ENCODE results near the gene KRTAP9-3. TPM values are rescaled to one million over a fixed set of nuclear protein-coding genes. Genes with fewer than 3 reads are reported as not detected.
"Not testable (repeated sequence)": the region's sequence is repeated elsewhere in the genome, so short reads cannot be mapped to it uniquely, and the experiment has no call there.

The KRTAP9-3 gene
- total and polyA plus RNA-seq, 7 donors, result not detected

DNA sequence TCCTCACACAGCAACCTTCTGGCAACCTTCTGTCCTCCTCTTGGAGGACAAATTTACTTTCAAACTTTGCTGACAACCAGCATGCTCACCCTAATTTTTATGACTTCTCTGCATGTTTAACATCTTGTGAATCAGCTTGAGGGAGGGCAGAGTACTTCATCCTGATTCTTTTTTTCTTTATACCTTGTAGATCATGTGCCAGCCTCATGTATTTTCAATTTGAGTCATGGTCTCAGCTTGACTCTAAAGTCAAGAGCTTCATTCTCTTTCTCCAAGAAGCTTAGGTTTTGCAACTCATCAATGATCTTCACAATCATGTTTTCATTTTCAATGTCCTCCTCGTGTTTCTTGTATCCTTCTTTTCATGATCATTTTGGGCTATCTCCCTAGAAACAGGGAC is 39.6 kb downstream of the KRTAP9-3 start:
- Histone ChIP-seq H3K27me3 (peaks cover 0 to 6% (median 0%) of the 10 kb centered on the region in 3 donors), H3K27ac (no peak overlapping the region), H3K4me1 (no peaks in the 10 kb centered on the region), H3K36me3 (no peaks in the 10 kb centered on the region), H3K4me3 (no peak overlapping the region), H3K9me3 (no peaks in the 10 kb centered on the region)
- TF ChIP-seq POLR2AphosphoS5 (IDR thresholded peaks at IDR 0.05), result no peak
- no peak for TF ChIP-seq POLR2A (IDR thresholded peaks at IDR 0.05)
- TF ChIP-seq, protein P1, sequence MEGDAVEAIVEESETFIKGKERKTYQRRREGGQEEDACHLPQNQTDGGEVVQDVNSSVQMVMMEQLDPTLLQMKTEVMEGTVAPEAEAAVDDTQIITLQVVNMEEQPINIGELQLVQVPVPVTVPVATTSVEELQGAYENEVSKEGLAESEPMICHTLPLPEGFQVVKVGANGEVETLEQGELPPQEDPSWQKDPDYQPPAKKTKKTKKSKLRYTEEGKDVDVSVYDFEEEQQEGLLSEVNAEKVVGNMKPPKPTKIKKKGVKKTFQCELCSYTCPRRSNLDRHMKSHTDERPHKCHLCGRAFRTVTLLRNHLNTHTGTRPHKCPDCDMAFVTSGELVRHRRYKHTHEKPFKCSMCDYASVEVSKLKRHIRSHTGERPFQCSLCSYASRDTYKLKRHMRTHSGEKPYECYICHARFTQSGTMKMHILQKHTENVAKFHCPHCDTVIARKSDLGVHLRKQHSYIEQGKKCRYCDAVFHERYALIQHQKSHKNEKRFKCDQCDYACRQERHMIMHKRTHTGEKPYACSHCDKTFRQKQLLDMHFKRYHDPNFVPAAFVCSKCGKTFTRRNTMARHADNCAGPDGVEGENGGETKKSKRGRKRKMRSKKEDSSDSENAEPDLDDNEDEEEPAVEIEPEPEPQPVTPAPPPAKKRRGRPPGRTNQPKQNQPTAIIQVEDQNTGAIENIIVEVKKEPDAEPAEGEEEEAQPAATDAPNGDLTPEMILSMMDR (IDR thresholded peaks at IDR 0.05), result no peak
- no peak for TF ChIP-seq EP300 (IDR thresholded peaks at IDR 0.05)
- DNase-seq, result no peak
- intact Hi-C loops (cut with DNase I), result no loop called here
- WGBS, 2 donors, result 67% methylated on average over 1 of the region's 1 CpG; no CpG with 5 or more reads in 1 of the 2 donors

DNA sequence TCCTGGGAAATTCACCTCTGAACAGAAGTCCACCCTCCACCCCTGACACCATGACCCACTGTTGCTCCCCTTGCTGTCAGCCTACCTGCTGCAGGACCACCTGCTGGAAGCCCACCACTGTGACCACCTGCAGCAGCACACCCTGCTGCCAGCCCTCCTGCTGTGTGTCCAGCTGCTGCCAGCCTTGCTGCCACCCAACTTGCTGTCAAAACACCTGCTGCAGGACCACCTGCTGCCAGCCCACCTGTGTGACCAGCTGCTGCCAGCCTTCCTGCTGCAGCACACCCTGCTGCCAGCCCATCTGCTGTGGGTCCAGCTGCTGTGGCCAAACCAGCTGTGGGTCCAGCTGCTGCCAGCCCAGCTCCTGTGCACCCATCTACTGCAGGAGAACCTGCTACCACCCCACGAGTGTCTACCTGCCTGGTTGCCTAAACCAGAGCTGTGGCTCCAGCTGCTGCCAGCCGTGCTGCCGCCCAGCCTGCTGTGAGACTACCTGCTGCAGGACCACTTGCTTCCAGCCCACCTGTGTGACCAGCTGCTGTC is 43.5 kb downstream of the KRTAP9-3 start, which contains the start of gene KRTAP9-7:
TSS of gene KRTAP9-7 (plus strand) at position 51 of the 543 bp plus-strand sequence. CDS start at position 51, 0 bp downstream.
- H3K4me1 ChIP-seq, H3K27me3 ChIP-seq, H3K36me3 ChIP-seq, H3K27ac ChIP-seq, H3K9me3 ChIP-seq, DNase-seq, H3K4me3 ChIP-seq: not testable (repeated sequence)
- WGBS, 2 donors, result 48 to 86% methylated on average over 3 of the region's 3 CpGs
- intact Hi-C loops (cut with DNase I), result loop anchor here (1.0 kb wide), 1 partner anchor 11 kb away; no protein-coding TSS in a partner anchor

DNA sequence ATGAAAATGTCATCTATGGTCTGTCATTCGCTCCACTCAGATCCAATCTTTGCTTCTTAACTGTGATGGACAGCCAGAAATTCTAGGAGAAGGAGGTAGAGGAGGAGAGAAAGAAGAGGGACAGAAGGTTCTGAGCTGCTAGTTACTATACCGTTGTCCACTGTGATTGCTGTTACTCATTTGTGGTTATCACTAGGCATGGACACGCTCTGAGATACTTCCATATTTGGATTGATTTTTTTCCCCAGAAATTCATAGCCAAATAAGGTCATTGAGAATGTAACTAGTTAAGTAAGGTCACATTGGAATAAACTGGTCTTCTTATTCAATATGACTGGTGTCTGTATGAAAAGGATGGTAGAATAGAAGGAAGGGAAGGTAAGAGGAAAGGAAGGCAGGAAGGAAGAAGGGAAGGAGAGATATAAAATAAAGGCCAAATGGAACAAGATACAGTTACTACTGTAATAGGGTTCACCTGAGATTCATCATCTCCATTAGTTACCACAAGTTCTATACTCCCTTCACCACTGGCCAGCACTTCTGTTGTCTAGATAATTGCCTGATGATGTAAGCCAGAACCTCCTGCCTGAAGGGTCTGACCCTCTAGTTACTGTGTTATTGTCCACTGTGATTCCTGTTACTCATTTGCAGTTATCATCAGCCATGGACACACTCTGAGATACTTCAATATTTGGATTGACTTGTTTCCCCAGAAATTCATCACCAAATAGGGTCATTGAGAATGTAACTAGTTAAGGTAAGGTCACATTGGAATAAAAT is 46.1 kb downstream of the KRTAP9-3 start:
- intact Hi-C loops (cut with DNase I), result no loop called here
- Histone ChIP-seq H3K27me3 (peaks cover 0 to 6% (median 0%) of the 10 kb centered on the region in 3 donors), H3K36me3 (no peaks in the 10 kb centered on the region), H3K4me1 (no peaks in the 10 kb centered on the region), H3K4me3 (no peak overlapping the region), H3K27ac (no peak overlapping the region), H3K9me3 (no peaks in the 10 kb centered on the region)
- TF ChIP-seq EP300 (IDR thresholded peaks at IDR 0.05) (no peak), POLR2A (IDR thresholded peaks at IDR 0.05) (no peak), POLR2AphosphoS5 (IDR thresholded peaks at IDR 0.05) (no peak)
- TF ChIP-seq, protein P1 (IDR thresholded peaks at IDR 0.05), result no peak
- WGBS, 2 donors, result 93 to 94% methylated on average over 3 of the region's 3 CpGs
- DNase-seq, result no peak

Small RNAs within 50 kb of the gene (small RNA-seq; reads per million reads assigned to genes)
- gene KRTAP4-17P (0 reads per million in 3 donors), gene KRTAP9-10P (0 reads per million in 3 donors)

Other genes with a start within 250 kb of the KRTAP9-3 start
Only the 30 nearest of the 42 such genes appear.
- not detected for gene KRTAP2-1, start 185.1 kb upstream of the KRTAP9-3 start, total RNA-seq
- not detected for gene KRTAP2-1, start 185.1 kb upstream of the KRTAP9-3 start, polyA plus RNA-seq
- not detected for gene KRTAP2-2, start 177.2 kb upstream of the KRTAP9-3 start, total RNA-seq
- not detected for gene KRTAP2-2, start 177.2 kb upstream of the KRTAP9-3 start, polyA plus RNA-seq
- not detected for gene KRTAP2-3, start 172.3 kb upstream of the KRTAP9-3 start, total RNA-seq
- gene KRTAP2-3, start 172.3 kb upstream of the KRTAP9-3 start, polyA plus RNA-seq, result not detected
- not detected for gene KRTAP2-4, start 166.6 kb upstream of the KRTAP9-3 start, total RNA-seq
- gene KRTAP2-4, start 166.6 kb upstream of the KRTAP9-3 start, polyA plus RNA-seq, result not detected
- not detected for gene KRTAP4-7, start 148.3 kb upstream of the KRTAP9-3 start, total RNA-seq
- gene KRTAP4-7, start 148.3 kb upstream of the KRTAP9-3 start, polyA plus RNA-seq, result not detected
- gene KRTAP4-8, start 134.3 kb upstream of the KRTAP9-3 start, total RNA-seq, result not detected
- not detected for gene KRTAP4-8, start 134.3 kb upstream of the KRTAP9-3 start, polyA plus RNA-seq
- gene KRTAP4-16, start 130.2 kb upstream of the KRTAP9-3 start, total RNA-seq, result not detected
- not detected for gene KRTAP4-16, start 130.2 kb upstream of the KRTAP9-3 start, polyA plus RNA-seq
- not detected for gene KRTAP4-9, start 127.1 kb upstream of the KRTAP9-3 start, total RNA-seq
- gene KRTAP4-9, start 127.1 kb upstream of the KRTAP9-3 start, polyA plus RNA-seq, result not detected
- not detected for gene KRTAP4-11, start 114.1 kb upstream of the KRTAP9-3 start, total RNA-seq
- not detected for gene KRTAP4-11, start 114.1 kb upstream of the KRTAP9-3 start, polyA plus RNA-seq
- gene KRTAP4-12, start 108.3 kb upstream of the KRTAP9-3 start, total RNA-seq, result not detected
- not detected for gene KRTAP4-12, start 108.3 kb upstream of the KRTAP9-3 start, polyA plus RNA-seq
- gene KRTAP4-6, start 91.9 kb upstream of the KRTAP9-3 start, total RNA-seq, result not detected
- not detected for gene KRTAP4-6, start 91.9 kb upstream of the KRTAP9-3 start, polyA plus RNA-seq
- gene KRTAP4-5, start 82.6 kb upstream of the KRTAP9-3 start, total RNA-seq, result not detected
- not detected for gene KRTAP4-5, start 82.6 kb upstream of the KRTAP9-3 start, polyA plus RNA-seq
- not detected for gene KRTAP4-4, start 71.7 kb upstream of the KRTAP9-3 start, total RNA-seq
- not detected for gene KRTAP4-4, start 71.7 kb upstream of the KRTAP9-3 start, polyA plus RNA-seq
- not detected for gene KRTAP4-3, start 64.2 kb upstream of the KRTAP9-3 start, total RNA-seq
- not detected for gene KRTAP4-3, start 64.2 kb upstream of the KRTAP9-3 start, polyA plus RNA-seq
- gene KRTAP4-2, start 54.2 kb upstream of the KRTAP9-3 start, total RNA-seq, result not detected
- gene KRTAP4-2, start 54.2 kb upstream of the KRTAP9-3 start, polyA plus RNA-seq, result not detected
- not detected for gene KRTAP4-1, start 47.5 kb upstream of the KRTAP9-3 start, total RNA-seq
- gene KRTAP4-1, start 47.5 kb upstream of the KRTAP9-3 start, polyA plus RNA-seq, result 1 to 10 TPM in 1 of 3 donors, not detected in 2; 1.4 TPM
- not detected for gene KRTAP9-1, start 42.6 kb upstream of the KRTAP9-3 start, total RNA-seq
- gene KRTAP9-1, start 42.6 kb upstream of the KRTAP9-3 start, polyA plus RNA-seq, result not detected
- gene KRTAP9-2, start 5.8 kb upstream of the KRTAP9-3 start, total RNA-seq, result not detected
- not detected for gene KRTAP9-2, start 5.8 kb upstream of the KRTAP9-3 start, polyA plus RNA-seq
- not detected for gene KRTAP9-8, start 5.5 kb downstream of the KRTAP9-3 start, total RNA-seq
- not detected for gene KRTAP9-8, start 5.5 kb downstream of the KRTAP9-3 start, polyA plus RNA-seq
- not detected for gene KRTAP9-4, start 17.2 kb downstream of the KRTAP9-3 start, total RNA-seq
- gene KRTAP9-4, start 17.2 kb downstream of the KRTAP9-3 start, polyA plus RNA-seq, result not detected
- not detected for gene KRTAP9-9, start 22.9 kb downstream of the KRTAP9-3 start, total RNA-seq
- gene KRTAP9-9, start 22.9 kb downstream of the KRTAP9-3 start, polyA plus RNA-seq, result not detected
- not detected for gene KRTAP9-6, start 32.9 kb downstream of the KRTAP9-3 start, total RNA-seq
- not detected for gene KRTAP9-6, start 32.9 kb downstream of the KRTAP9-3 start, polyA plus RNA-seq
- not detected for gene KRTAP9-7, start 43.2 kb downstream of the KRTAP9-3 start, total RNA-seq
- not detected for gene KRTAP9-7, start 43.2 kb downstream of the KRTAP9-3 start, polyA plus RNA-seq
- gene KRTAP29-1, start 70.4 kb downstream of the KRTAP9-3 start, total RNA-seq, result not detected
- not detected for gene KRTAP29-1, start 70.4 kb downstream of the KRTAP9-3 start, polyA plus RNA-seq
- gene KRTAP16-1, start 76.9 kb downstream of the KRTAP9-3 start, total RNA-seq, result not detected
- not detected for gene KRTAP16-1, start 76.9 kb downstream of the KRTAP9-3 start, polyA plus RNA-seq
- gene KRTAP17-1, start 83.3 kb downstream of the KRTAP9-3 start, total RNA-seq, result not detected
- not detected for gene KRTAP17-1, start 83.3 kb downstream of the KRTAP9-3 start, polyA plus RNA-seq
- not detected for gene KRT33A, start 118.4 kb downstream of the KRTAP9-3 start, total RNA-seq
- gene KRT33A, start 118.4 kb downstream of the KRTAP9-3 start, polyA plus RNA-seq, result not detected
- gene KRT33B, start 137.4 kb downstream of the KRTAP9-3 start, total RNA-seq, result not detected
- not detected for gene KRT33B, start 137.4 kb downstream of the KRTAP9-3 start, polyA plus RNA-seq
- not detected for gene KRT34, start 149.9 kb downstream of the KRTAP9-3 start, total RNA-seq
- not detected for gene KRT34, start 149.9 kb downstream of the KRTAP9-3 start, polyA plus RNA-seq
- not detected for gene KRT31, start 165.2 kb downstream of the KRTAP9-3 start, total RNA-seq
- gene KRT31, start 165.2 kb downstream of the KRTAP9-3 start, polyA plus RNA-seq, result not detected

Data from sigmoid colon (tissue), 7 donors.